K562 (cell line): ENCODE measurements around the gene MYLK3. TPM values are rescaled to one million over a fixed set of nuclear protein-coding genes. Genes with fewer than 3 reads are reported as not detected.
A peak's percentile ranks its signal among the peaks of the same experiment; 100 is the strongest.

Source experiments
- CBX1 ChIP-seq: sonication (generic); IDR thresholded peaks from 2 replicates; pipeline ENCODE4 v1.6.1; 2016; ENCODE audit warnings: antibody characterized with exemption, low read depth, mild to moderate bottlenecking
- CREB1 ChIP-seq, 2 experiments: sonication (generic) in 1 of 2; formaldehyde crosslinking in 1 of 2; IDR thresholded peaks; 2 replicates each; pipeline versions ENCODE4 v1.6.1 to v1.8.0; 2012 to 2022; ENCODE audit warnings: inconsistent platforms in 1 of 2, mild to moderate bottlenecking in 1 of 2, missing genetic modification reagents in 1 of 2, moderate library complexity in 1 of 2
- CTBP1 ChIP-seq: fragments of 450-650 bp; IDR thresholded peaks from 2 replicates; pipeline ENCODE4 v1.6.1; 2016; ENCODE audit warnings: borderline replicate concordance
- HMG20B ChIP-seq: fragments of 250-450 bp; sonication (Bioruptor Pico); IDR thresholded peaks from 2 replicates; pipeline ENCODE4 v1.5.0; 2021; ENCODE audit warnings: mild to moderate bottlenecking
- PHF21A ChIP-seq: fragments of 450-650 bp; IDR thresholded peaks from 2 replicates; pipeline ENCODE4 v1.6.1; 2017; ENCODE audit warnings: low read depth, borderline replicate concordance
- PKNOX1 ChIP-seq: fragments of 450-650 bp; IDR thresholded peaks from 2 replicates; pipeline ENCODE4 v1.6.1; 2016
- POLR3G ChIP-seq: IDR thresholded peaks from 2 replicates; pipeline ENCODE4 v1.6.1; 2011; ENCODE audit not compliant: insufficient read length, insufficient replicate concordance; ENCODE audit errors: extremely low read depth
- PTTG1 ChIP-seq: fragments of 450-650 bp; IDR thresholded peaks from 2 replicates; pipeline ENCODE4 v1.6.1; 2016; ENCODE audit warnings: low read depth, mild to moderate bottlenecking, missing genetic modification characterization, missing compliant biosample characterization
- RBFOX2 ChIP-seq: fragments of 200-400 bp; formaldehyde crosslinking; IDR thresholded peaks from 2 replicates; pipeline ENCODE4 v1.6.1; 2017; ENCODE audit warnings: low read depth, mild to moderate bottlenecking, low read length, moderate library complexity
- SRSF1 ChIP-seq: fragments of 200-400 bp; formaldehyde crosslinking; IDR thresholded peaks from 2 replicates; pipeline ENCODE4 v1.6.1; 2017; ENCODE audit warnings: mild to moderate bottlenecking, low read depth, low read length, moderate library complexity
- STAT5B ChIP-seq: fragments of 250-450 bp; sonication (Bioruptor Pico); IDR thresholded peaks from 2 replicates; pipeline ENCODE4 v1.8.0; 2021; ENCODE audit warnings: mild to moderate bottlenecking, inconsistent platforms
- THRB ChIP-seq: fragments of 450-650 bp; formaldehyde crosslinking; conservative IDR thresholded peaks from 2 replicates; pipeline ENCODE4 v1.4.0; 2022; ENCODE audit warnings: mild to moderate bottlenecking, missing genetic modification characterization
- ZFP1 ChIP-seq: fragments of 450-650 bp; formaldehyde crosslinking; IDR thresholded peaks from 2 replicates; pipeline ENCODE4 v1.4.0; 2020; ENCODE audit warnings: mild to moderate bottlenecking, mixed read lengths
- ZNF354B ChIP-seq: fragments of 250-450 bp; sonication (Bioruptor Pico); IDR thresholded peaks from 2 replicates; pipeline ENCODE4 v1.4.0; 2020
- ZNF77 ChIP-seq: fragments of 250-450 bp; sonication (Bioruptor Pico); IDR thresholded peaks from 2 replicates; pipeline ENCODE4 v1.5.0; 2020
- polyA plus RNA-seq, 8 experiments: library from polyadenylated mRNA; depleted of rRNA in 4 of 8; stranded (reverse) in 5 of 8; unstranded in 3 of 8; fragments of >200 nt; fragmentation: Nextera tagmentation in 2 of 8; fragmentation: Illumina TruSeq in 1 of 8; extraction: Ambion mirVana in 2 of 8; extraction: Trizol in 1 of 8; gene quantifications; 2 replicates each; pipeline versions ENCODE4 v1.2.1 to v1.2.3, GENCODE V29; 2011 to 2014; ENCODE audit warnings: inconsistent platforms in 1 of 8, missing spikeins in 1 of 8
- total RNA-seq, 7 experiments: library from RNA; depleted of rRNA in 6 of 7; stranded (reverse); fragments of >200 nt in 6 of 7; fragmentation: Illumina TruSeq in 2 of 7; extraction: Trizol in 2 of 7; gene quantifications; 2 replicates each; pipeline versions ENCODE4 v1.2.1 to v1.2.3, GENCODE V29; 2011 to 2021; ENCODE audit warnings: low replicate concordance in 1 of 7
- TF ChIP-seq, protein P1 (sequence below): conservative IDR thresholded peaks from 2 replicates; pipeline ENCODE4 v1.6.1; 2011; ENCODE audit warnings: low read depth, mild to moderate bottlenecking, low read length; ENCODE audit not compliant: control insufficient read depth
- TF ChIP-seq, protein P2 (sequence below): fragments of 450-650 bp; IDR thresholded peaks from 2 replicates; pipeline ENCODE4 v1.7.0; 2016; ENCODE audit warnings: borderline replicate concordance
- TF ChIP-seq, protein P3 (sequence below): fragments of 150-350 bp; IDR thresholded peaks from 2 replicates; pipeline ENCODE4 v1.6.1; 2014; ENCODE audit warnings: low read depth, mild to moderate bottlenecking, low read length, borderline replicate concordance

MYLK3 gene
- total and polyA plus RNA-seq, 9 of the 15 experiments (the other 6 are each of a cell fraction or from before 2014, with no cell fraction given), result 0.69 to 10.7 (median 4.7) TPM

GRCh38 chr16:46689365-46690280, 58.5 kb downstream of the MYLK3 start, which contains the start of gene ORC6 (continued):
- TF ChIP-seq PKNOX1, result no peak
- no peak for TF ChIP-seq ZFP1 (CRISPR knock-in tag)
- TF ChIP-seq PHF21A, result no peak
- TF ChIP-seq CREB1 (IDR thresholded peaks at IDR 0.05), result peak; percentile 23; the same call in 1 of the 2 replicates
- peak; percentile 39; the same call in 1 of the 2 replicates for TF ChIP-seq CREB1 (CRISPR knock-in tag; IDR thresholded peaks at IDR 0.05)
- TF ChIP-seq, protein P1, sequence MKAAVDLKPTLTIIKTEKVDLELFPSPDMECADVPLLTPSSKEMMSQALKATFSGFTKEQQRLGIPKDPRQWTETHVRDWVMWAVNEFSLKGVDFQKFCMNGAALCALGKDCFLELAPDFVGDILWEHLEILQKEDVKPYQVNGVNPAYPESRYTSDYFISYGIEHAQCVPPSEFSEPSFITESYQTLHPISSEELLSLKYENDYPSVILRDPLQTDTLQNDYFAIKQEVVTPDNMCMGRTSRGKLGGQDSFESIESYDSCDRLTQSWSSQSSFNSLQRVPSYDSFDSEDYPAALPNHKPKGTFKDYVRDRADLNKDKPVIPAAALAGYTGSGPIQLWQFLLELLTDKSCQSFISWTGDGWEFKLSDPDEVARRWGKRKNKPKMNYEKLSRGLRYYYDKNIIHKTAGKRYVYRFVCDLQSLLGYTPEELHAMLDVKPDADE, result peak; percentile 36; the same call in 1 of the 2 replicates
- TF ChIP-seq ZNF77 (CRISPR knock-in tag), result no peak
- no peak for TF ChIP-seq POLR3G
- TF ChIP-seq CBX1, result 0 out of 2 replicates have a peak, but pooled peaks have one; percentile 22
- no peak for TF ChIP-seq ZNF354B (CRISPR knock-in tag)
- no peak for TF ChIP-seq STAT5B (CRISPR knock-in tag)
- TF ChIP-seq CTBP1, result 0 out of 2 replicates have a peak, but pooled peaks have one; percentile 24
- TF ChIP-seq, protein P2, sequence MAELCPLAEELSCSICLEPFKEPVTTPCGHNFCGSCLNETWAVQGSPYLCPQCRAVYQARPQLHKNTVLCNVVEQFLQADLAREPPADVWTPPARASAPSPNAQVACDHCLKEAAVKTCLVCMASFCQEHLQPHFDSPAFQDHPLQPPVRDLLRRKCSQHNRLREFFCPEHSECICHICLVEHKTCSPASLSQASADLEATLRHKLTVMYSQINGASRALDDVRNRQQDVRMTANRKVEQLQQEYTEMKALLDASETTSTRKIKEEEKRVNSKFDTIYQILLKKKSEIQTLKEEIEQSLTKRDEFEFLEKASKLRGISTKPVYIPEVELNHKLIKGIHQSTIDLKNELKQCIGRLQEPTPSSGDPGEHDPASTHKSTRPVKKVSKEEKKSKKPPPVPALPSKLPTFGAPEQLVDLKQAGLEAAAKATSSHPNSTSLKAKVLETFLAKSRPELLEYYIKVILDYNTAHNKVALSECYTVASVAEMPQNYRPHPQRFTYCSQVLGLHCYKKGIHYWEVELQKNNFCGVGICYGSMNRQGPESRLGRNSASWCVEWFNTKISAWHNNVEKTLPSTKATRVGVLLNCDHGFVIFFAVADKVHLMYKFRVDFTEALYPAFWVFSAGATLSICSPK, result no peak
- TF ChIP-seq, protein P3, sequence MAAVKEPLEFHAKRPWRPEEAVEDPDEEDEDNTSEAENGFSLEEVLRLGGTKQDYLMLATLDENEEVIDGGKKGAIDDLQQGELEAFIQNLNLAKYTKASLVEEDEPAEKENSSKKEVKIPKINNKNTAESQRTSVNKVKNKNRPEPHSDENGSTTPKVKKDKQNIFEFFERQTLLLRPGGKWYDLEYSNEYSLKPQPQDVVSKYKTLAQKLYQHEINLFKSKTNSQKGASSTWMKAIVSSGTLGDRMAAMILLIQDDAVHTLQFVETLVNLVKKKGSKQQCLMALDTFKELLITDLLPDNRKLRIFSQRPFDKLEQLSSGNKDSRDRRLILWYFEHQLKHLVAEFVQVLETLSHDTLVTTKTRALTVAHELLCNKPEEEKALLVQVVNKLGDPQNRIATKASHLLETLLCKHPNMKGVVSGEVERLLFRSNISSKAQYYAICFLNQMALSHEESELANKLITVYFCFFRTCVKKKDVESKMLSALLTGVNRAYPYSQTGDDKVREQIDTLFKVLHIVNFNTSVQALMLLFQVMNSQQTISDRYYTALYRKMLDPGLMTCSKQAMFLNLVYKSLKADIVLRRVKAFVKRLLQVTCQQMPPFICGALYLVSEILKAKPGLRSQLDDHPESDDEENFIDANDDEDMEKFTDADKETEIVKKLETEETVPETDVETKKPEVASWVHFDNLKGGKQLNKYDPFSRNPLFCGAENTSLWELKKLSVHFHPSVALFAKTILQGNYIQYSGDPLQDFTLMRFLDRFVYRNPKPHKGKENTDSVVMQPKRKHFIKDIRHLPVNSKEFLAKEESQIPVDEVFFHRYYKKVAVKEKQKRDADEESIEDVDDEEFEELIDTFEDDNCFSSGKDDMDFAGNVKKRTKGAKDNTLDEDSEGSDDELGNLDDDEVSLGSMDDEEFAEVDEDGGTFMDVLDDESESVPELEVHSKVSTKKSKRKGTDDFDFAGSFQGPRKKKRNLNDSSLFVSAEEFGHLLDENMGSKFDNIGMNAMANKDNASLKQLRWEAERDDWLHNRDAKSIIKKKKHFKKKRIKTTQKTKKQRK, result no peak
- TF ChIP-seq HMG20B, result no peak
- no peak for TF ChIP-seq PTTG1 (tag)
- TF ChIP-seq RBFOX2, result peak; percentile 93
- TF ChIP-seq THRB (CRISPR knock-in tag), result no peak
- no peak for TF ChIP-seq SRSF1
